Activated CD4-positive, alpha-beta T cell treated with anti-CD3 and anti-CD28 coated beads, Interleukin-2, amount 10 ng/mL, durations not matched to agents 24 days and 14 days (primary cell): ENCODE measurements around the gene E2F4. TPM values are rescaled to one million over a fixed set of nuclear protein-coding genes. Genes with fewer than 3 reads are reported as not detected.

ENCODE experiments used
- DNase-seq: peaks from one replicate; pipeline ENCODE4 v3.0.0; 2022
- H3K27ac Mint-ChIP-seq: one replicate; pipeline ENCODE4 v1.8.0; 2022; ENCODE audit warnings: mild to moderate bottlenecking, mixed read lengths
- H3K27me3 Mint-ChIP-seq: one replicate; pipeline ENCODE4 v1.8.0; 2022; ENCODE audit warnings: mixed read lengths
- H3K36me3 Mint-ChIP-seq: one replicate; pipeline ENCODE4 v1.8.0; 2022; ENCODE audit warnings: low read depth, mild to moderate bottlenecking, mixed read lengths
- H3K4me1 Mint-ChIP-seq: one replicate; pipeline ENCODE4 v1.8.0; 2021; ENCODE audit warnings: mixed read lengths
- H3K4me3 Mint-ChIP-seq: one replicate; pipeline ENCODE4 v1.8.0; 2022; ENCODE audit warnings: mild to moderate bottlenecking, moderate library complexity, mixed read lengths
- H3K9me3 Mint-ChIP-seq: one replicate; pipeline ENCODE4 v1.8.0; 2021; ENCODE audit warnings: mixed read lengths
- intact Hi-C: fragments of 100-400 bp; cut with micrococcal nuclease; formaldehyde crosslinking; loops from one replicate; pipeline ENCODE4 v1.15.1; 2023
- total RNA-seq: library from RNA; stranded (reverse); gene quantifications from 2 replicates; pipeline ENCODE4 v1.2.3, GENCODE V29; 2022

Gene E2F4
- total RNA-seq, 1 donor from 2014 or later = 166 TPM

DNA sequence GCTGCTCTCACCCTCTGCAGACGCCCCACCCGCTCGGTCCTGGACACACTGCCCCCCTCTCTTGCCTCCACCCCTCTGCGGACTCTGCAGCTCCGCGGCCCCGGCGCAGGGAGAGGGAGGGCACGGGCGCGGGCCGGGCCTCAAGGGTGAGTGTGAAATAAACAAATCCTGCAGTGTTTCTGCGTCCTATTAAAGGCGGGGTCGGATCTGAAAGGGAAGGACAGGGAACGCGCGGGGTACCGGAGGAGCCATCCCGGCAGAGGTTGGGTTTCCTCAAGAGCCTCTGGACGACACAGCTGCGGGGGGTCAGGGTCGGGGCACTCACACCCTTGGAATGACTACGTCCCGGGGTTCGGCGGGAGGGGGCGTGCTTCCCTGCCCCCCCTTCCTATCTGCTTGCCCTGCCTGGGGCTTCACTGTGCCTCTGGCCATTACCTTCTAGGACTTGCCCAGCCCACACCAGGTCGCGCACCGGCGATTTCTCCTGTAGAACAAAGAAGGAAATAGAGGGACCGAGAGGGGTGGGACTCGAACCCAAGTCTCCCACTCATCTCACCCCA is 27.9 kb upstream of the E2F4 start:
- Mint-ChIP-seq H3K27me3 (peaks cover 13% of the 10 kb centered on the region), H3K27ac (peak overlapping the region; percentile 48), H3K4me1 (peaks cover 42% of the 10 kb centered on the region)

DNA sequence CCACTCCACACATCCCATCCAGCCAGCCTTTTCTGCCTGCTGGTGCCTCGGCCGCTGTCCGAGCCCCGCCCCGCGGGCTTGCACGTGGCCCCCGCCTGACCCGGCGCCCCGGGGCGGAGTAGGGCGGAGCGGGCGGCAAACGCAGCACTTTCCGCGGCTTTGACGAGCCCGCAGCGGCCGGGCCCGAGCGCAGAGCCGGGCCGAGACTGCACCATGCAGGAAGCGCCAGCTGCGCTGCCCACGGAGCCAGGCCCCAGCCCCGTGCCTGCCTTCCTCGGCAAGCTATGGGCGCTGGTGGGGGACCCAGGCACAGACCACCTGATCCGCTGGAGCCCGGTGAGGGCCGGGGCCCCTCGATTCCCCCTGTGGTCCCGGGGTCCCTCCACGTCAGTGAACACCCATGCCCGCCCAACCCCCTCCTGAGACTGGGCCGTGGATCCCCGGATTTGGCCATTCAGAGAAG is 27.3 kb upstream of the E2F4 start, which contains the start of gene HSF4:
TSS of gene HSF4 (plus strand) at position 147 of the 463 bp plus-strand sequence. CDS start at position 214, 67 bp downstream.
- intact Hi-C loops = no loop called here
- H3K9me3 Mint-ChIP-seq = no peaks in the 10 kb centered on the region
- H3K27ac Mint-ChIP-seq = peak within 1 kb of the TSS; percentile 67
- peak; percentile 80 for DNase-seq
- H3K4me3 Mint-ChIP-seq = peak within 1 kb of the TSS; percentile 75
- peaks cover 13% of the 10 kb centered on the region for H3K27me3 Mint-ChIP-seq
- H3K36me3 Mint-ChIP-seq = peaks cover 34% of the 10 kb centered on the region
- peaks cover 45% of the 10 kb centered on the region for H3K4me1 Mint-ChIP-seq

More for the DNA sequence above, 27.9 kb upstream of the E2F4 start:
- intact Hi-C loops = no loop called here
- H3K36me3 Mint-ChIP-seq = peaks cover 34% of the 10 kb centered on the region
- H3K4me3 Mint-ChIP-seq = peak overlapping the region; percentile 75
- H3K9me3 Mint-ChIP-seq = no peaks in the 10 kb centered on the region
- no peak for DNase-seq

DNA sequence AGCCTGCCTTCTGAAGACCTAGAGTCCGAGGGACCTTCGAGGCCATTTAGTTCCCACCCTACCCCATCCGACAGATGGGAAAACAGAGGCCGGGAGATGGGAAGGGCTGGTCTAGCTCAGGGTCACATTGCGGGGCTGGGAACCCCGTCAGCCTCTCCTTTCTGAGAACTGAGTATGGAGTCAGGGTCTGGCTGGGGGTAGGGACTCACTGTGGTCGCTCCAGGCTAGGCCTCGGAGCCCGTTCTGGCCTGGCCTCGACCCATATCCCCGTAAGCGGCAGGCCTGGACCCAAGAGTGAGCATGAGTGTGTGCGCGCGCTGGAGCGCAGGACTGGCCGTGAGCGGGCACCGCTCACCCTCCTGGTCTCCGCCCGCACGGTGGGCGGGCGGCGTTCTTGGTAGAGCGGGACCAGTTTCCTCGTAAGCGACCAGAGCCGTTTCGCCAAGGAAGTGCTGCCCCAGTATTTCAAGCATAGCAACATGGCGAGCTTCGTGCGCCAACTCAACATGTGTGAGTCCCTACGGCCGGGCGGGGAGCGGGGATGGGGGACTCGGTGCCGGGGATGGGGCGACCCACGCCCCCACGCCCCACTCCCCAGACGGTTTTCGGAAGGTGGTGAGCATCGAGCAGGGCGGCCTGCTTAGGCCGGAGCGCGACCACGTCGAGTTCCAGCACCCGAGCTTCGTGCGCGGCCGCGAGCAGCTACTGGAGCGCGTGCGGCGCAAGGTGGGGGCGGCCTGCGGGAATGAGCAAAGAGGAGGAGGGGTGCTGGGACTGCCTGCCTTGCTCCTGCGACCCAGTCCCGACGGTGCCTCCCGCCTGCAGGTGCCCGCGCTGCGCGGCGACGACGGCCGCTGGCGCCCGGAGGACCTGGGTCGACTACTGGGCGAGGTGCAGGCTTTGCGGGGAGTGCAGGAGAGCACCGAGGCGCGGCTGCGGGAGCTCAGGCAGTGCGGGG is 26.6 kb upstream of the E2F4 start:
- Mint-ChIP-seq H3K4me3 (peak overlapping the region; percentile 69), H3K9me3 (no peaks in the 10 kb centered on the region), H3K27ac (peak overlapping the region; percentile 15), H3K27me3 (peaks cover 13% of the 10 kb centered on the region), H3K4me1 (peaks cover 50% of the 10 kb centered on the region), H3K36me3 (peaks cover 34% of the 10 kb centered on the region)
- DNase-seq = peak; percentile 67
- intact Hi-C loops = no loop called here

DNA sequence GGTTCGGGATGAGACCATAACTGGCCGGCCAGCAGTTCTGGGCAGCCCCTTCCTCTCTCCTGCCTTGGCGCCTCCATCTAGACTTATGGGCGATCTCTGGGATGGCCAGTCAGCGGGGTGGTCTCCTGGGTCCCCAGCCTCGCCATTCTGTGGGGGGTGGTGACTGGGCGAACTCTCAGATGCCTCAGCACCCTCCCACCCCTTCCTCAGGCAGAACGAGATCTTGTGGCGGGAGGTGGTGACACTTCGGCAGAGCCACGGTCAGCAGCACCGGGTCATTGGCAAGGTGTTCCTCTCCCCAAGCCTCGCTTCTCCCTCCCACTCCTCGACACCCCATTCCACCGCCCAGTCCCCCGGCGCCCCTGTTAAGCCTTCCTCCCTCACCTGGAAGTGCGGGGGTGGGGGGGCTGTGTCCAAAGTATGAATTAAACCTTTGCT is 25.8 kb upstream of the E2F4 start:
- H3K36me3 Mint-ChIP-seq = peaks cover 31% of the 10 kb centered on the region
- intact Hi-C loops = no loop called here
- no peak overlapping the region for H3K27ac Mint-ChIP-seq
- peak overlapping the region; percentile 70 for H3K4me3 Mint-ChIP-seq
- no peak for DNase-seq
- peaks cover 54% of the 10 kb centered on the region for H3K4me1 Mint-ChIP-seq
- H3K9me3 Mint-ChIP-seq = no peaks in the 10 kb centered on the region
- H3K27me3 Mint-ChIP-seq = peaks cover 13% of the 10 kb centered on the region

DNA sequence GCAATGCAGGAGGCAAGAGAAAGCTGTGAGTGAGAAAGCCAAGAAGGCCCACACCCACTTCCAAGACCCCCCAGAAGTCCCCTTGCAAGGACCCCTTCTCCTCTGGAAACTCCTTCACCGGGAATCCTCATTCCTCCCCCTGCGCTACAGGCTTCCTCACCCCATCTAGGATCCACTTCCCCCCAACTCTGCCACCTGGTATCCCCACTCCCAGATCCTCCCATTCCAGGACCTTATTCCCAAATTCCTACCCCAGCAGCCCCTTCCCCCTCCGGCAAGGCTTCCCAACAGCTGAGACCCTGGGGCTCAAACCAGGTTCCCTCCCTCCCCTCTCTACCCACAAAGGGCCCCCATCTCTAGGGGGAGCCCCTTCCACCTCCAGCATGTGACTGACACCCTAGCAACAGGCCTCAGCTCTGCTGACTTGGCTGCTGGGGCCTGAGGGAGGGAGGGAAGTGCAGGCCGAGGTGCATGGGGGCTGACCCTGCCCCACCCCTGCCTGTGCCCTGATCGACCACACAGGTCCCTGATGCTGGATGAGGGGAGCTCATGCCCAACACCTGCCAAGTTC is 25.3 kb upstream of the E2F4 start:
- Mint-ChIP-seq H3K4me1 (peaks cover 57% of the 10 kb centered on the region), H3K36me3 (peaks cover 28% of the 10 kb centered on the region), H3K4me3 (peak overlapping the region; percentile 70), H3K9me3 (no peaks in the 10 kb centered on the region), H3K27ac (peak overlapping the region; percentile 40), H3K27me3 (peaks cover 13% of the 10 kb centered on the region)
- intact Hi-C loops = no loop called here
- peak; percentile 64 for DNase-seq

DNA sequence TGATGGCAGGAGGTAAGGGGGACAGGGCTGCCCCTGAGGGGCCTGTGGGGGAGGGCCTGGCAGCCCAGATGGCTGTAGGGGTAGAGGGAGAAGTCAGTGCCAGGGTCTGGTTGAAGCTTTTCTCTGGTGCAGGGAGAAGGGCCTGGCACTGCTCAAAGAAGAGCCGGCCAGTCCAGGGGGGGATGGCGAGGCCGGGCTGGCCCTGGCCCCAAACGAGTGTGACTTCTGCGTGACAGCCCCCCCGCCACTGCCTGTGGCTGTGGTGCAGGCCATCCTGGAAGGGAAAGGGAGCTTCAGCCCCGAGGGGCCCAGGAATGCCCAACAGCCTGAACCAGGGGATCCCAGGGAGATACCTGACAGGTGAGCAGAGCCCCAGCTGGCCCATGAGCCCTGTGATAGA is 24.4 kb upstream of the E2F4 start:
- H3K4me1 Mint-ChIP-seq = peaks cover 54% of the 10 kb centered on the region
- intact Hi-C loops = no loop called here
- peak overlapping the region; percentile 34 for H3K27ac Mint-ChIP-seq
- H3K27me3 Mint-ChIP-seq = peaks cover 13% of the 10 kb centered on the region
- peak overlapping the region; percentile 8 for H3K4me3 Mint-ChIP-seq
- H3K36me3 Mint-ChIP-seq = peaks cover 22% of the 10 kb centered on the region
- H3K9me3 Mint-ChIP-seq = no peaks in the 10 kb centered on the region
- no peak for DNase-seq

DNA sequence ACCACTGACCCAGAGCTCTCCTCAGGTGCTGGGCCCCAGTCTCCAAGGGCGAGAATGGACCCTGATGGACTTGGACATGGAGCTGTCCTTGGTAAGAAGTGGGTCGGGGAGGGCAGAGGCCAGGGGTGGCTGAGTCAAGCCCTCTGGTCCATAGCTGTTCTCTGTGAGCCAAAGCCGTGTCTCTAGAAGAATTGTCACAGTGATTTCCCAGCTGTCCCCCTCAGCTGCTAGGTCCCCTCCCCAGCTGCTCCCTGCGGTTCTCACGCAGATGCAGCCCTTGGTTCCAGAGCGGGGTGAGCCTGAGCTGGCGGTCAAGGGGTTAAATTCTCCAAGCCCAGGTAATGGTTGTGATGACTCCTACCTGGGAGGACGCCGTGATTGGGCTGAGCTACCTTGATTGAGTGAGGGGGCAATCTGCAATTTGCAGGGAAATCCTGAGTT is 22.9 kb upstream of the E2F4 start:
- no peak for DNase-seq
- Mint-ChIP-seq H3K27me3 (peaks cover 13% of the 10 kb centered on the region), H3K27ac (peak overlapping the region; percentile 25), H3K36me3 (peaks cover 26% of the 10 kb centered on the region), H3K4me3 (peak overlapping the region; percentile 86), H3K4me1 (peaks cover 63% of the 10 kb centered on the region), H3K9me3 (no peaks in the 10 kb centered on the region)
- intact Hi-C loops = no loop called here

DNA sequence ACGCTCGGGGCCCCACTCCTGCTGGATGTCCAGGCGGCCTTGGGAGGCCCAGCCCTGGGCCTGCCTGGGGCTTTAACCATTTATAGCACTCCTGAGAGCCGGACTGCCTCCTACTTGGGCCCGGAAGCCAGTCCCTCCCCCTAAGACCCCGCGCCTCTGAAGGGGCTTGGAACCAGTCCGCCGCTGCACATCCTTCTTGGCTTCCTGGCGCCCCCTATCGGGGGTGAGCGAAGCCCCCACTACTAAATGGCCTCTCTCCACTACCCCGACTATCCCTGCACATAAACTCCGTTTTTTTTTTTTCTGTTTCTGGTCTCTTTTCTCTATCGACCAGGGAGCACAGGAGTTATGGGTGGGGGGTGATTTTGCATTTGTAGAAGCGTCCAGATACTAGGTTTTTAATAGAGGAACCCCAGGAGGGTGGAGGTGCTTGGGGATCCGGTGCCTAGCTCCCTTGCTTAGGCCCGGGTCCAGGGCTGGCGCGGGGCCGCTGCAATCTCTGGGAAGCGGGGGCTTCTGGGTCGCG is 22.2 kb upstream of the E2F4 start:
- peak overlapping the region; percentile 90 for H3K27ac Mint-ChIP-seq
- H3K27me3 Mint-ChIP-seq = peaks cover 13% of the 10 kb centered on the region
- peaks cover 23% of the 10 kb centered on the region for H3K36me3 Mint-ChIP-seq
- DNase-seq = peak; percentile 86
- no peaks in the 10 kb centered on the region for H3K9me3 Mint-ChIP-seq
- H3K4me3 Mint-ChIP-seq = peak overlapping the region; percentile 86
- peaks cover 61% of the 10 kb centered on the region for H3K4me1 Mint-ChIP-seq
- intact Hi-C loops = loop anchor here (1.0 kb wide), 2 partner anchors 8 to 14 kb away; partner anchors contain the start of gene MATCAP1

DNA sequence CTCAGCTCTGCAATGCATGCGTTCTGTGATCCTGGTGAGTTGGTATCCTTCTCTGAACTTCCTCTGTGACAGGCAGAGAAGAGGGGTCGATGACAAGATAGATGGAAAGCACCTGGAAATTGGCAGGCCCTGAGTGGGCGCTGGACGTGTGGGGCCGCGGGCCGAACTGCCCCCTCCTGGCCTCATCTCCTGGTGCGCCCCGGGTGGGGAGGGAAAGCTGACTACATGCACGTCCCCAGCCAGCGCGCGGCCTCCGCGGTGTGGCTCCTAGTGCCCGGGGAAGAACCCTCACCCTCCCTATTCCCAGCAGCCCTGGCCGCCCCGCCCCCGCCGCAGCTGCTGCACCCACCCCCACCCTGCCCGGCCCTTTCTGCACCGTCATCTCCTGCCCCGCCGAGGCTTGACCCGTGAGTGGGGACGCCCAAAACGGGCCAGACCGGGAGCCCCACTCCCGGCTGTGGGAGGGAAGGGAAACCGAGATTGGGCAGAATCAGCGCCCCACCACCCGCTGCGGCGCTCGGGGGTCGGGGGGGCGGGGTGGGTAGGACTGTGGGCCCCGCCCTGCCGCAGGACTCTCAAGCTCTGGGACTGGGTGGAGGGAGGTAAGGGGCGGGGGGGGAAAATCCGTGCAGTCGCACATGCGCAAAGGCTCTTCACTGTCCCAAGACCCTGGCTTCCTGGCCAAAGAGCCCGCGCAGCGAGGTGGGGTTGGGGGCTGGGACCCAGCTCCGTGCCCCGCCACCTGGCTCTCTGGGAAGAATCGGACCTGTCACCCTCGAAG is 21.6 kb upstream of the E2F4 start, which contains the start of gene NOL3:
TSS of gene NOL3 (plus strand) at position 371 of the 781 bp plus-strand sequence.
- Mint-ChIP-seq H3K9me3 (no peaks in the 10 kb centered on the region), H3K27me3 (peaks cover 8% of the 10 kb centered on the region), H3K4me3 (peak within 1 kb of the TSS; percentile 86), H3K4me1 (peaks cover 61% of the 10 kb centered on the region), H3K27ac (peak within 1 kb of the TSS; percentile 90), H3K36me3 (peaks cover 20% of the 10 kb centered on the region)
- intact Hi-C loops = loop anchor here (1.0 kb wide), 2 partner anchors 9 to 13 kb away; partner anchors contain the start of gene MATCAP1
- DNase-seq = peak; percentile 92

DNA sequence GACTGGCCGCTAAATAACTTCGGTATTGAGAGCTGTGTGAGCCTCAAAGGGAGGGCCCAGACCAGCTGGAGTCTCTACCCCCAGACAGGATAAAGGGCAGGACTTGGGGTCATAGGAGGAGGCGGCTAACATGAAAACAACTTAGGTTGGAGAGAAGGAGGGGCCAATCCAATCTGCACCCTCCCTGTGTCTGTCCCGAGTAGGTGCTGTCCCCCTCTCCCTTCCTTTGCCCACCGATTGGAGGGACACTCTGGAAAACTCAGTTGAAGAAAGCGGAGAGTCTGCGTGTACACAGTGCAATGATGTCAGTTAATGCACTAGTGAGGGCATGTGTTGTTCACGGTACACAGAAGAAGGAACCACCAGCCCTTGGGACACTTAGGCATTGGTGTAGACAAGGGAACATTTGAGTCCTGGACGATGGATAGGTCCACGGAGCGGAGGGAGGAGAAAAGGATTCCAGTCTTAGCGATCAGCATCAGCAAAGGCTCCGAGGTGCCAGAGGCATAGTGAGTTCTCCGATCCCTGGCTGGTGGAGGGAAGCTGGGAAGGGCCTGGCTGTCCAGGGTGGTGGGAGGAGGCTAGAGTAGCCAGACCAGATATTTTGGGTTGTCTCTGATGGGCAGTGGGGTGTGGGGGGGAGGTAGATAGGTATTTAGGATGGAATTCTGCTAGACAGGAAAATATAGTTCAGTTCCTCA is 20.9 kb upstream of the E2F4 start:
- intact Hi-C loops = loop anchor here (1.0 kb wide), 2 partner anchors 10 to 12 kb away; partner anchors contain the start of gene MATCAP1

DNA sequence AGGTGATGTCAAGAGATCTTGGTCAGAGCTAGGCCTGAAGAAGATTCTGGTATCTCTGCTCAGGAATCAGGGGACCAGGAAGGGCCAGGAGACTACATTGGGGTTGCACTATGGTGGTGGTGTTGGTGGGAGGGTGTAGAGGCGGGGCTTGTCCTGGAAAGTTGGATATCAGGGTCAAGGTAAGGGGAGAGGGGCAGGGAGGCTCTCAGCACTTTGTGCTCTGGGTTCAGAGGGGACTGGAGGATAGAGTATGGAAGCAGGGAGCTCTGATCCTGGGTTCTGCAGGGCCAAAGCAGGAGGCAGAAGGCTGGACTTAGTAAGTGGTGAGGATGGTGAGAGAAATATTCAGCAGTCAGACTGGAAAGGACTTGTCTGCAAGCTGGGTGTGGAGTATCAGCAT is 18.6 kb upstream of the E2F4 start:
- Mint-ChIP-seq H3K36me3 (peaks cover 21% of the 10 kb centered on the region), H3K27ac (peak overlapping the region; percentile 88)

More for the DNA sequence above, 20.9 kb upstream of the E2F4 start:
- peaks cover 6% of the 10 kb centered on the region for H3K27me3 Mint-ChIP-seq
- no peaks in the 10 kb centered on the region for H3K9me3 Mint-ChIP-seq
- peaks cover 64% of the 10 kb centered on the region for H3K4me1 Mint-ChIP-seq
- H3K27ac Mint-ChIP-seq = peak overlapping the region; percentile 69
- DNase-seq = no peak
- peaks cover 22% of the 10 kb centered on the region for H3K36me3 Mint-ChIP-seq
- H3K4me3 Mint-ChIP-seq = peak overlapping the region; percentile 86

More for the DNA sequence above, 18.6 kb upstream of the E2F4 start:
- DNase-seq = no peak
- peak overlapping the region; percentile 94 for H3K4me3 Mint-ChIP-seq
- no peaks in the 10 kb centered on the region for H3K27me3 Mint-ChIP-seq
- no peaks in the 10 kb centered on the region for H3K9me3 Mint-ChIP-seq
- intact Hi-C loops = no loop called here
- H3K4me1 Mint-ChIP-seq = peaks cover 61% of the 10 kb centered on the region
